H1 (cell line): Measurements from ENCODE around the gene ROBO4. TPM values are rescaled to one million over a fixed set of nuclear protein-coding genes. Genes with fewer than 3 reads are reported as not detected.

ENCODE experiments used
- polyA plus RNA-seq, 7 experiments: library from polyadenylated mRNA; depleted of rRNA in 3 of 7; stranded (reverse) in 5 of 7; unstranded in 2 of 7; fragments of >200 nt in 5 of 7; fragments of 200-250 nt in 2 of 7; gene quantifications; 1 replicate in 5 of 7; 2 replicates in 1 of 7; 4 replicates in 1 of 7; pipeline versions ENCODE4 v1.2.1 to v1.2.3, GENCODE V29; 2011 to 2013; ENCODE audit warnings: missing spikeins in 2 of 7, mixed read lengths in 2 of 7
- total RNA-seq: library from RNA; stranded (reverse); fragmentation: NEBNext Ultra II Directional; extraction: Animal tissue kit (Norgen Biotek cat#: 25700); gene quantifications from 2 replicates; pipeline ENCODE4 v1.2.1, GENCODE V29; 2021

Gene ROBO4
- total and polyA plus RNA-seq, 2 of the 8 experiments (the other 6 are each of a cell fraction or from before 2014, with no cell fraction given), result 0.03 TPM; not detected in 1

Other genes starting within 250 kb of the ROBO4 start
- gene SIAE, start 224.1 kb downstream of the ROBO4 start, total RNA-seq, result 1.7 and 2.3 TPM in 2 replicates
- 1.9 and 3.7 TPM in 2 replicates for gene SIAE, start 224.1 kb downstream of the ROBO4 start, polyA plus RNA-seq (2011; rRNA removed)
- 4.2 and 5.2 TPM in 2 replicates for gene SPA17, start 224.0 kb downstream of the ROBO4 start, total RNA-seq
- 1.8 and 3.7 TPM in 2 replicates for gene SPA17, start 224.0 kb downstream of the ROBO4 start, polyA plus RNA-seq (2011; rRNA removed)
- gene NRGN, start 157.9 kb downstream of the ROBO4 start, total RNA-seq, result 0.60 and 0.75 TPM in 2 replicates
- 1.0 and 1.5 TPM in 2 replicates for gene NRGN, start 157.9 kb downstream of the ROBO4 start, polyA plus RNA-seq (2011; rRNA removed)
- not detected in 2 replicates for gene VSIG2, start 145.6 kb downstream of the ROBO4 start, total RNA-seq
- gene VSIG2, start 145.6 kb downstream of the ROBO4 start, polyA plus RNA-seq (2011; rRNA removed), result 0.18 and 0.35 TPM in 2 replicates
- gene ESAM, start 135.6 kb downstream of the ROBO4 start, total RNA-seq, result 0.17 TPM in 1 of 2 replicates, not detected in the other
- 0.09 and 0.19 TPM in 2 replicates for gene ESAM, start 135.6 kb downstream of the ROBO4 start, polyA plus RNA-seq (2011; rRNA removed)
- 15.9 and 17.3 TPM in 2 replicates for gene MSANTD2, start 97.5 kb downstream of the ROBO4 start, total RNA-seq
- 5.6 and 8.2 TPM in 2 replicates for gene MSANTD2, start 97.5 kb downstream of the ROBO4 start, polyA plus RNA-seq (2011; rRNA removed)
- gene ROBO3, start 32.4 kb downstream of the ROBO4 start, total RNA-seq, result 7.8 and 12.1 TPM in 2 replicates
- 24.6 and 42.1 TPM in 2 replicates for gene ROBO3, start 32.4 kb downstream of the ROBO4 start, polyA plus RNA-seq (2011; rRNA removed)
- not detected in 2 replicates for gene HEPN1, start 21.4 kb upstream of the ROBO4 start, total RNA-seq
- not detected in 2 replicates for gene HEPN1, start 21.4 kb upstream of the ROBO4 start, polyA plus RNA-seq (2011; rRNA removed)
- not detected in 2 replicates for gene HEPACAM, start 38.2 kb upstream of the ROBO4 start, total RNA-seq
- not detected in 2 replicates for gene HEPACAM, start 38.2 kb upstream of the ROBO4 start, polyA plus RNA-seq (2011; rRNA removed)
- 3.1 and 4.0 TPM in 2 replicates for gene CCDC15, start 56.3 kb upstream of the ROBO4 start, total RNA-seq
- gene CCDC15, start 56.3 kb upstream of the ROBO4 start, polyA plus RNA-seq (2011; rRNA removed), result 0.64 and 1.5 TPM in 2 replicates
- 1.1 and 1.3 TPM in 2 replicates for gene SLC37A2, start 165.4 kb upstream of the ROBO4 start, total RNA-seq
- gene SLC37A2, start 165.4 kb upstream of the ROBO4 start, polyA plus RNA-seq (2011; rRNA removed), result 1.9 and 2.0 TPM in 2 replicates
- 17.0 and 17.3 TPM in 2 replicates for gene TMEM218, start 213.8 kb upstream of the ROBO4 start, total RNA-seq
- 30.5 and 33.5 TPM in 2 replicates for gene TMEM218, start 213.8 kb upstream of the ROBO4 start, polyA plus RNA-seq (2011; rRNA removed)